Stimulated activated CD4-positive, alpha-beta T cell treated with anti-CD3 and anti-CD28 coated beads, Interleukin-15, amount 100 ng/mL, for 1 hour (primary cell): ENCODE results near the gene PPEF1.
"Not testable (repeated sequence)": the region's sequence is repeated elsewhere in the genome, so short reads cannot be mapped to it uniquely, and the experiment has no call there.

Experiments used
- DNase-seq, 2 donors: peaks; one replicate each; pipeline ENCODE4 v3.0.0-alpha.2; 2020; ENCODE audit warnings: low read depth in 1 of 2, low spot score in 1 of 2

The PPEF1 gene

GRCh38 chrX:18797141-18797540 is 89.7 kb downstream of the PPEF1 start:
- DNase-seq = no peak

- no peak for DNase-seq
Measured at GRCh38 chrX:18799911-18800310, 92.5 kb downstream of the PPEF1 start.

GRCh38 chrX:18809641-18810040 is 102.2 kb downstream of the PPEF1 start:
- DNase-seq = no peak

- DNase-seq = no peak
Measured at GRCh38 chrX:18810416-18810815, 103.0 kb downstream of the PPEF1 start.

GRCh38 chrX:18825375-18825774 is 117.9 kb downstream of the PPEF1 start:
- no peak for DNase-seq

GRCh38 chrX:18828832-18829404 is 121.5 kb downstream of the PPEF1 start:
- DNase-seq = no peak

GRCh38 chrX:18833071-18833731 is 125.8 kb downstream of the PPEF1 start:
- DNase-seq = no peak

GRCh38 chrX:18847901-18848300 is 140.5 kb downstream of the PPEF1 start:
- not testable (repeated sequence) for DNase-seq

- DNase-seq = no peak
Measured at GRCh38 chrX:18855919-18856644, 148.6 kb downstream of the PPEF1 start.

GRCh38 chrX:18856645-18856997 is 149.2 kb downstream of the PPEF1 start:
- DNase-seq = no peak

- DNase-seq = no peak
Measured at GRCh38 chrX:18861511-18861910, 154.1 kb downstream of the PPEF1 start.

- no peak for DNase-seq
Measured at GRCh38 chrX:18864390-18864920, 157.0 kb downstream of the PPEF1 start.

- DNase-seq = no peak
Measured at GRCh38 chrX:18871161-18871890, 163.9 kb downstream of the PPEF1 start.

GRCh38 chrX:18871970-18872369 is 164.5 kb downstream of the PPEF1 start:
- DNase-seq = no peak

- no peak for DNase-seq
Measured at GRCh38 chrX:18872621-18873020, 165.2 kb downstream of the PPEF1 start.

GRCh38 chrX:18873189-18873791 is 165.8 kb downstream of the PPEF1 start:
- DNase-seq = no peak

GRCh38 chrX:18873836-18874235 is 166.4 kb downstream of the PPEF1 start:
- DNase-seq = no peak

- no peak for DNase-seq
Measured at GRCh38 chrX:18874560-18875255, 167.3 kb downstream of the PPEF1 start.

GRCh38 chrX:18875256-18875878 is 167.9 kb downstream of the PPEF1 start:
- DNase-seq = no peak

GRCh38 chrX:18877469-18877868 is 170.0 kb downstream of the PPEF1 start:
- DNase-seq = no peak
